Skeletal muscle satellite cell (primary cell): ENCODE measurements around the gene DNAH7.

Experiments
- H3K27me3 ChIP-seq: 2 replicates; pipeline ENCODE4 v1.7.0; 2013; ENCODE audit warnings: low read length; ENCODE audit not compliant: control insufficient read depth, insufficient read depth
- H3K36me3 ChIP-seq: 2 replicates; pipeline ENCODE4 v1.7.0; 2013; ENCODE audit warnings: mild to moderate bottlenecking, control low read depth, low read length; ENCODE audit not compliant: insufficient read depth
- H3K4me1 ChIP-seq: 2 replicates; pipeline ENCODE4 v1.7.0; 2013; ENCODE audit warnings: low read length; ENCODE audit not compliant: control insufficient read depth, insufficient read depth
- H3K4me2 ChIP-seq: 2 replicates; pipeline ENCODE4 v1.7.0; 2013; ENCODE audit warnings: mild to moderate bottlenecking, low read length
- H3K4me3 ChIP-seq: 2 replicates; pipeline ENCODE4 v1.7.0; 2013; ENCODE audit warnings: low read length
- H3K9ac ChIP-seq: 2 replicates; pipeline ENCODE4 v1.7.0; 2013; ENCODE audit warnings: mild to moderate bottlenecking, low read depth, low read length, moderate library complexity
- H3K9me3 ChIP-seq: replicated peaks from 2 replicates; pipeline ENCODE4 v1.7.0; 2013; ENCODE audit warnings: mild to moderate bottlenecking, control low read depth, low read length

DNAH7 gene

GRCh38 chr2:195734931-195735330, 333.7 kb downstream of the DNAH7 start:
- Histone ChIP-seq H3K4me3 (no peak overlapping the region), H3K9me3 (no peaks in the 10 kb centered on the region), H3K4me1 (peaks cover 26% of the 10 kb centered on the region), H3K36me3 (peaks cover 9% of the 10 kb centered on the region), H3K4me2 (peak overlapping the region; percentile 2), H3K27me3 (no peaks in the 10 kb centered on the region), H3K9ac (no peak overlapping the region)

- Histone ChIP-seq H3K9me3 (no peaks in the 10 kb centered on the region), H3K4me2 (peak overlapping the region; percentile 2), H3K36me3 (peaks cover 9% of the 10 kb centered on the region), H3K9ac (no peak overlapping the region), H3K4me1 (peaks cover 26% of the 10 kb centered on the region), H3K27me3 (no peaks in the 10 kb centered on the region), H3K4me3 (no peak overlapping the region)
Observed at GRCh38 chr2:195734395-195734794, 334.2 kb downstream of the DNAH7 start.

DNA sequence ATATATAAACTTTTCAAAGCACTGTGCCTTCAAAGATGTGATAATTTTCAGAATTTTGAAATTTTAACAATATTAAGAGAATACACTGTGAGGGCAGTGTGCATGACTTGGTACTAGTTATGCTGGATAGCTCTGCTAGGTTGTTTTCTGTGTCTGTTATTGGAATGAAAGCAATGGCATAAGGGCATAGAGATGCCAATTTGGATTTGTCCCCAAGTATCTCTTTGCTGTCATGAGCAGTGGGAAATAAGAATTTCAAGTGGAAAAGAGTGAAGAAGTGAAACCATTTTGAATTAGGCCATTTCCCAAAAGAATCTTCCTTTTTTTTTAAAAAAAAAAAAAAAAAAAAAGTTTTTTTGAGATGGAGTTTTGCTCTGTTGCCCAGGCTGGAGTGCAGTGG, 334.8 kb downstream of the DNAH7 start:
- Histone ChIP-seq H3K9me3 (no peaks in the 10 kb centered on the region), H3K36me3 (peaks cover 9% of the 10 kb centered on the region), H3K27me3 (no peaks in the 10 kb centered on the region), H3K4me2 (no peak overlapping the region), H3K4me3 (no peak overlapping the region), H3K9ac (no peak overlapping the region), H3K4me1 (peaks cover 26% of the 10 kb centered on the region)

- Histone ChIP-seq H3K9me3 (no peaks in the 10 kb centered on the region), H3K4me1 (peaks cover 20% of the 10 kb centered on the region), H3K36me3 (peaks cover 9% of the 10 kb centered on the region), H3K4me3 (no peak overlapping the region), H3K9ac (no peak overlapping the region), H3K27me3 (no peaks in the 10 kb centered on the region), H3K4me2 (no peak overlapping the region)
Observed at GRCh38 chr2:195732574-195732973, 336.1 kb downstream of the DNAH7 start.

GRCh38 chr2:195730912-195731311, 337.7 kb downstream of the DNAH7 start:
- Histone ChIP-seq H3K4me3 (no peak overlapping the region), H3K4me1 (peaks cover 13% of the 10 kb centered on the region), H3K4me2 (no peak overlapping the region), H3K9me3 (no peaks in the 10 kb centered on the region), H3K36me3 (peaks cover 9% of the 10 kb centered on the region), H3K9ac (no peak overlapping the region), H3K27me3 (no peaks in the 10 kb centered on the region)

DNA sequence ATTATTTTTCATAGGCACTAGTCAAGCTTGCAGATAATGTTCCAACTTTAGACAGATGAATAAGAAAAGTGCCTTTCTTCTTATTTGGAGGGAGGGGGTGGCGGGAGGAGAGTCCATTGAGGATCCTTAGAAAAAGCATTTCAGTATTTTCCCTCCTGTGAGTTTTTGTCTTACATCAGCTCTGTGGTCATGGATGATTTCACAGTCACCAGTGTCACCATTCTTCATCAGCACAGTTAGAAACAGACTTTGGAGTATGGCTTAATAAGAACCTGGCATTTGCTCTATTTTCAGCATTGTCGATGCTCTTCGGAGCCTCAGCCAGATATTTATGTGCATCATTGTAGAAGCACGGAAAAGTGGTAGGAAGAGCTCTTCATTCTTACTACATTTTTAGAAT, 341.5 kb downstream of the DNAH7 start:
- Histone ChIP-seq H3K4me2 (no peak overlapping the region), H3K36me3 (peaks cover 9% of the 10 kb centered on the region), H3K4me1 (no peaks in the 10 kb centered on the region), H3K9me3 (no peaks in the 10 kb centered on the region), H3K27me3 (no peaks in the 10 kb centered on the region), H3K9ac (no peak overlapping the region), H3K4me3 (no peak overlapping the region)

- no peaks in the 10 kb centered on the region for H3K4me1 ChIP-seq
- H3K27me3 ChIP-seq, result no peaks in the 10 kb centered on the region
- H3K36me3 ChIP-seq, result no peaks in the 10 kb centered on the region
- no peaks in the 10 kb centered on the region for H3K9me3 ChIP-seq
- H3K9ac ChIP-seq, result no peak overlapping the region
- H3K4me2 ChIP-seq, result no peak overlapping the region
- no peak overlapping the region for H3K4me3 ChIP-seq
Observed at GRCh38 chr2:195722075-195722474, 346.6 kb downstream of the DNAH7 start.

DNA sequence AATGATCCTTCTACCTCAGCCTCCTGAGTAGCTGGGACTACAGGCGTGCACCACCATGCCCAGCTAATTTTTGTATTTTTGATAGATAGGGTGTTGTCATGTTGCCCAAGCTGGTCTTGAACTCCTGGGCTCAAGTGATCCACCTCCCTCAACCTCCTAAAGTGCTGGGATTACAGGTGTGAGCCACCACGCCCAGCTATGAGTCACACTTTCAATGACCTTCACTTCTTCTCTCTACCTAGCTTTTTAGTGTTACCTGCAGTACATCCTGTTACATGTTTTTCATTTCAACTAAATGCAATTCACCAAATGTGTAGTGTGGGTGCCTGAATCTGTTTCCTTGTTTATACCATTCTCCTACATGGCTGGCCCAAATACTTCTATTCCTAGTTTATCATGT, 347.6 kb downstream of the DNAH7 start:
- Histone ChIP-seq H3K9me3 (no peaks in the 10 kb centered on the region), H3K9ac (no peak overlapping the region), H3K27me3 (no peaks in the 10 kb centered on the region), H3K36me3 (peaks cover 6% of the 10 kb centered on the region), H3K4me1 (no peaks in the 10 kb centered on the region), H3K4me3 (no peak overlapping the region), H3K4me2 (no peak overlapping the region)

DNA sequence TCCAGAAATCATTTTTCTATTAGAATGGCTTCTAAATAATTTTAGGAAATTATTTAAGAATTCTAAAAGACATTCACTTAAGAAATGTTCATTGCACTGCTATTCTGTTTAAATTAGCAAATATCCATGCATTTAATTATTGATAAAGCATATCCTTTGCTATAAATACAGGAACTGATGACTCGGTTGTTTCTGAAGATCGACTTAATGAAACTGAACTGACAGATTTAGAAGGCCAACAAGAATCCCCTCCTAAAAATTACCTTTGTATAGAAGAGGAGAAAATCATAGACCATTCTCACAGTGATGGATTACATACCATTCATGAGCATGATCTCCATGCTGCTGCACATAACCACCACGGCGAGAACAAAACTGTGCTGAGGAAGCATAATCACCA, 352.2 kb downstream of the DNAH7 start:
- no peaks in the 10 kb centered on the region for H3K27me3 ChIP-seq
- H3K4me1 ChIP-seq, result no peaks in the 10 kb centered on the region
- no peak overlapping the region for H3K9ac ChIP-seq
- no peak overlapping the region for H3K4me3 ChIP-seq
- no peaks in the 10 kb centered on the region for H3K9me3 ChIP-seq
- peaks cover 12% of the 10 kb centered on the region for H3K36me3 ChIP-seq
- H3K4me2 ChIP-seq, result no peak overlapping the region

GRCh38 chr2:195711478-195711877, 357.2 kb downstream of the DNAH7 start:
- H3K4me1 ChIP-seq, result peaks cover 10% of the 10 kb centered on the region
- H3K9ac ChIP-seq, result no peak overlapping the region
- no peaks in the 10 kb centered on the region for H3K9me3 ChIP-seq
- H3K4me2 ChIP-seq, result no peak overlapping the region
- H3K27me3 ChIP-seq, result no peaks in the 10 kb centered on the region
- H3K4me3 ChIP-seq, result no peak overlapping the region
- H3K36me3 ChIP-seq, result peaks cover 8% of the 10 kb centered on the region

DNA sequence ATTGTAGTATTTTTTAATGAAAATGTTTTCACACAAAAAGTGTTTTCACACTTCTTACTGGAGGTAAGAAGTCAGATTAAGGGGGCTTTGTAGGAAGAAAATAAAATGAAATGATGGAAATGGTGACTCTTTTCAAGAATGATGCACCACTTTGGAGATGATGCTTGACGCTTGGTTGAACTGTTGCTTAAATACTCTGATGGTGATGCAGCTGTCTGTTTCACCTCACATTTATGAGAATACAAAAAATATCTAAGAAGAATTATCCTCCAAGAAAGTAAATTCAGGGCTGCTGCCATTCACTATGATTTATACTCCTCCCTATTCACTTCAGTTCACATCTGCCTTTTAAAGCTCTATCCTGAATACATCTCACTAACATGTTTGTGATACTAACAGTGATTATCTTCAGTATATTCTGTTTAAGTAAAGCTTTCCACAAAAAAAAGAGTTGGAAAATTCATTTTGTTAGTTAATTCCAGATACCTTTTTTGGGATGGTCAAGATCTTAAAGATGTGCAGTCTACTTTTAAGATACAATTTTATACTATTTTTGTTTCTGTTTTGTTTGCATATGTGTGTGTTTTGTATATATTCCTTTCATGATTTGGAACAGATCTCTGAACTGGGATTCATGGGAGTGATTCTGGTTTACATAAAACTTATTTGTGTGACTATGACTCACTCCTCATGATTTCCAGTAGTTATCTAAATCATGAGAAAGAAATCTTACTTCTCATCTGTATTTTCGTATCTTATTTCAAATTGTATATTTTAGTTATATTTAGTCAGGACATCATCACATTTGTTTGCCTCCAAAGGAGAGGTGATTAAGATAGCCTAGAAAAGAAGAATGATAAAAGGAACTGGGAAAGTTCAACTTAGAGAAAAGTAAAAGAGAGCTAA, 358.5 kb downstream of the DNAH7 start:
- no peak overlapping the region for H3K9ac ChIP-seq
- H3K9me3 ChIP-seq, result no peaks in the 10 kb centered on the region
- peak overlapping the region; percentile 26 for H3K4me2 ChIP-seq
- H3K4me1 ChIP-seq, result peaks cover 10% of the 10 kb centered on the region
- H3K27me3 ChIP-seq, result no peaks in the 10 kb centered on the region
- H3K4me3 ChIP-seq, result no peak overlapping the region
- peaks cover 6% of the 10 kb centered on the region for H3K36me3 ChIP-seq
